ENCODE measurements around the gene GALNT10.

DNA sequence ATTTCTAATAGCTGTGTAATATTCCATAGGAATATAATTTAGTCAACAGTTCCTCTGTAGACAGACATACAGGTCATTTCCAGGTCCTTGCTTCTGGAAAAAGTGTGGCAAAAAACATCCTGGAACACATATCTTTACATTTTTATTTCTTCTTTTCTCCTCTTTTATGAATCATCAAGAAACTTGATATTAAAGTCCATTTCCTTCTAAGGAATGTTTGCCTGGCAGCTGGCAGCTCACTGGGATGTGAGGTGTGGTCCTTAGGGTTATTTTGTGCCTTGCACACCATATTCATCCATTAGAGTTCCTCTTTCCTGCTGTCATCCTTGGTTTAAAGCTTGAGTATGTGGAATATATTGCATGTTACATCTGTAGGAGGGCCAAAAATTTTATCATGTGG lies 122.0 kb downstream of the GALNT10 start:
- TF ChIP-seq, protein P1, sequence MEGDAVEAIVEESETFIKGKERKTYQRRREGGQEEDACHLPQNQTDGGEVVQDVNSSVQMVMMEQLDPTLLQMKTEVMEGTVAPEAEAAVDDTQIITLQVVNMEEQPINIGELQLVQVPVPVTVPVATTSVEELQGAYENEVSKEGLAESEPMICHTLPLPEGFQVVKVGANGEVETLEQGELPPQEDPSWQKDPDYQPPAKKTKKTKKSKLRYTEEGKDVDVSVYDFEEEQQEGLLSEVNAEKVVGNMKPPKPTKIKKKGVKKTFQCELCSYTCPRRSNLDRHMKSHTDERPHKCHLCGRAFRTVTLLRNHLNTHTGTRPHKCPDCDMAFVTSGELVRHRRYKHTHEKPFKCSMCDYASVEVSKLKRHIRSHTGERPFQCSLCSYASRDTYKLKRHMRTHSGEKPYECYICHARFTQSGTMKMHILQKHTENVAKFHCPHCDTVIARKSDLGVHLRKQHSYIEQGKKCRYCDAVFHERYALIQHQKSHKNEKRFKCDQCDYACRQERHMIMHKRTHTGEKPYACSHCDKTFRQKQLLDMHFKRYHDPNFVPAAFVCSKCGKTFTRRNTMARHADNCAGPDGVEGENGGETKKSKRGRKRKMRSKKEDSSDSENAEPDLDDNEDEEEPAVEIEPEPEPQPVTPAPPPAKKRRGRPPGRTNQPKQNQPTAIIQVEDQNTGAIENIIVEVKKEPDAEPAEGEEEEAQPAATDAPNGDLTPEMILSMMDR (IDR thresholded peaks at IDR 0.05; ENCODE audit: insufficient read depth, low read depth, low read length), result no peak
- TF ChIP-seq EZH2 (IDR thresholded peaks at IDR 0.05; ENCODE audit: insufficient read depth, low read length), result no peak
